Right renal cortex interstitium (tissue), 3 donors: ENCODE results near the gene MFAP1. TPM values are rescaled to one million over a fixed set of nuclear protein-coding genes. Genes with fewer than 3 reads are reported as not detected.
"Not testable (repeated sequence)": the region's sequence is repeated elsewhere in the genome, so short reads cannot be mapped to it uniquely, and the experiment has no call there.

Source experiments
- DNase-seq, 3 donors: peaks; one replicate each; pipeline ENCODE4 v3.0.0-alpha.2; 2013; ENCODE audit warnings: low read depth in 3 of 3, low spot score in 2 of 3
- polyA plus RNA-seq, 3 donors: library from polyadenylated mRNA; unstranded; fragments of 120-200 nt; gene quantifications; one replicate each; pipeline ENCODE4 v1.2.1, GENCODE V29; 2013; ENCODE audit not compliant: insufficient read length in 3 of 3

MFAP1 gene
- polyA plus RNA-seq, 3 donors, result 74.1 to 81.8 (median 75.2) TPM

GRCh38 chr15:43825305-43825704 is 815 bp upstream of the MFAP1 start:
- not testable (repeated sequence) for DNase-seq

- DNase-seq, result no peak
Measured at GRCh38 chr15:43821505-43821904, 3.0 kb downstream of the MFAP1 start.

GRCh38 chr15:43815064-43815463 is 9.4 kb downstream of the MFAP1 start:
- DNase-seq, result not testable (repeated sequence)

- DNase-seq, result no peak
Measured at GRCh38 chr15:43808960-43809678, 15.4 kb downstream of the MFAP1 start.

- no peak for DNase-seq
Measured at GRCh38 chr15:43808435-43808950, 16.0 kb downstream of the MFAP1 start.

- DNase-seq, result not testable (repeated sequence)
Measured at GRCh38 chr15:43802676-43803075, 21.8 kb downstream of the MFAP1 start.

- DNase-seq, result peak in 1 of 3 donors; percentile 84
Measured at GRCh38 chr15:43800286-43801141, 24.0 kb downstream of the MFAP1 start, which contains the start of gene HYPK. Gene HYPK, plus strand, starts transcription at chr15:43800599. Its CDS starts 24 bp downstream, at chr15:43800623.

GRCh38 chr15:43799945-43800285 is 24.6 kb downstream of the MFAP1 start, which contains the start of gene SERINC4:
Gene SERINC4, minus strand, starts transcription at chr15:43800220. Its CDS starts 234 bp downstream, at chr15:43799986.
- no peak for DNase-seq

GRCh38 chr15:43799209-43799944 is 25.1 kb downstream of the MFAP1 start:
- DNase-seq, result no peak

GRCh38 chr15:43796566-43796965 is 27.9 kb downstream of the MFAP1 start:
- DNase-seq, result no peak

GRCh38 chr15:43795997-43796396 is 28.5 kb downstream of the MFAP1 start:
- no peak for DNase-seq

- DNase-seq, result no peak
Measured at GRCh38 chr15:43795197-43795596, 29.3 kb downstream of the MFAP1 start.

GRCh38 chr15:43794269-43795037 is 30.0 kb downstream of the MFAP1 start:
- no peak for DNase-seq

- DNase-seq, result no peak
Measured at GRCh38 chr15:43793647-43794046, 30.8 kb downstream of the MFAP1 start.

GRCh38 chr15:43792761-43793476 is 31.6 kb downstream of the MFAP1 start:
- DNase-seq, result no peak

GRCh38 chr15:43791993-43792760 is 32.3 kb downstream of the MFAP1 start, which contains the start of gene SERF2:
Gene SERF2, plus strand, starts transcription at chr15:43792320. Its CDS starts 57 bp downstream, at chr15:43792377.
- DNase-seq, result peak; percentile 96 to 98 (median 97)

GRCh38 chr15:43789409-43789808 is 35.1 kb downstream of the MFAP1 start:
- no peak for DNase-seq

- no peak for DNase-seq
Measured at GRCh38 chr15:43779016-43779415, 45.5 kb downstream of the MFAP1 start.
